OCI-LY3 (cell line): Measurements from ENCODE around the gene CCDC159.
"Not testable (repeated sequence)": the region's sequence is repeated elsewhere in the genome, so short reads cannot be mapped to it uniquely, and the experiment has no call there.

ENCODE experiments used
- H2AFZ ChIP-seq: fragments of 200-600, 300-600 bp; shearing (Covaris generic); 2 replicates; pipeline ENCODE4 v1.6.0; 2014; ENCODE audit warnings: antibody characterized with exemption, low read depth, low read length
- H3K27ac ChIP-seq: fragments of 200-600, 300-600 bp; sonication (generic); 2 replicates; pipeline ENCODE4 v1.5.1; 2014; ENCODE audit warnings: mild to moderate bottlenecking, low read length, moderate library complexity, mixed read lengths
- H3K27me3 ChIP-seq: fragments of 200-600, 300-600 bp; sonication (generic); 2 replicates; pipeline ENCODE4 v1.6.1; 2014; ENCODE audit warnings: low read depth, low read length, mixed read lengths
- H3K36me3 ChIP-seq: fragments of 200-600, 300-600 bp; sonication (generic); replicated peaks from 2 replicates; pipeline ENCODE3; 2014; ENCODE audit warnings: low read depth, low read length, mixed read lengths
- H3K4me1 ChIP-seq: fragments of 300-600, 200-600 bp; sonication (generic); 2 replicates; pipeline ENCODE4 v1.6.1; 2014; ENCODE audit warnings: low read length, mixed read lengths
- H3K4me2 ChIP-seq: fragments of 200-600, 300-600 bp; sonication (generic); 2 replicates; pipeline ENCODE4 v1.6.1; 2014; ENCODE audit warnings: low read length, mixed read lengths
- H3K4me3 ChIP-seq: fragments of 300-600, 200-600 bp; sonication (generic); 2 replicates; pipeline ENCODE4 v1.5.1; 2014; ENCODE audit warnings: antibody characterized with exemption, mild to moderate bottlenecking, low read length, moderate library complexity
- H3K79me2 ChIP-seq: fragments of 300-600, 200-600 bp; shearing (Covaris generic); 2 replicates; pipeline ENCODE4 v1.6.1; 2014; ENCODE audit warnings: mild to moderate bottlenecking, low read length, mixed read lengths
- H3K9ac ChIP-seq: fragments of 300-600, 200-600 bp; shearing (Covaris generic); 2 replicates; pipeline ENCODE4 v1.6.0; 2014; ENCODE audit warnings: mild to moderate bottlenecking, low read length, moderate library complexity
- H3K9me3 ChIP-seq: fragments of 200-600, 300-600 bp; shearing (Covaris generic); 2 replicates; pipeline ENCODE4 v1.6.1; 2014; ENCODE audit warnings: low read length, mixed read lengths; ENCODE audit not compliant: insufficient read depth
- H4K20me1 ChIP-seq: fragments of 200-600, 300-600 bp; sonication (generic); 2 replicates; pipeline ENCODE4 v1.6.1; 2016; ENCODE audit warnings: low read length, mixed read lengths; ENCODE audit not compliant: insufficient read depth
- CTCF ChIP-seq: fragments of 200-600, 300-600 bp; sonication (generic); IDR thresholded peaks from 2 replicates; pipeline ENCODE4 v1.5.1; 2014; ENCODE audit warnings: antibody characterized with exemption, low read length, low read depth
- EZH2phosphoT487 ChIP-seq: fragments of 200-600 bp; shearing (Covaris generic); IDR thresholded peaks from 2 replicates; pipeline ENCODE4 v1.6.1; 2018; ENCODE audit warnings: antibody characterized with exemption, mixed run types, low read depth

Gene CCDC159

GRCh38 chr19:11375143-11375948 is 29.0 kb downstream of the CCDC159 start:
- Histone ChIP-seq H3K4me1 (peaks cover 28% of the 10 kb centered on the region), H3K36me3 (peaks cover 6% of the 10 kb centered on the region), H2AFZ (peak overlapping the region; percentile 51), H3K9me3 (no peaks in the 10 kb centered on the region), H4K20me1 (no peaks in the 10 kb centered on the region), H3K27ac (peak overlapping the region; percentile 70), H3K27me3 (no peaks in the 10 kb centered on the region), H3K4me3 (peak overlapping the region; percentile 86), H3K4me2 (peak overlapping the region; percentile 99), H3K79me2 (peaks cover 14% of the 10 kb centered on the region), H3K9ac (peak overlapping the region; percentile 94)
- TF ChIP-seq EZH2phosphoT487 (no peak), CTCF (no peak)

- TF ChIP-seq EZH2phosphoT487 (no peak), CTCF (no peak)
- H3K4me2 ChIP-seq, result peak overlapping the region; percentile 31
- H3K9me3 ChIP-seq, result no peaks in the 10 kb centered on the region
- H3K4me1 ChIP-seq, result peaks cover 34% of the 10 kb centered on the region
- peaks cover 15% of the 10 kb centered on the region for H3K79me2 ChIP-seq
- peaks cover 6% of the 10 kb centered on the region for H3K36me3 ChIP-seq
- H3K9ac ChIP-seq, result peak overlapping the region; percentile 3; the same call in 1 of the 2 replicates
- H4K20me1 ChIP-seq, result no peaks in the 10 kb centered on the region
- no peaks in the 10 kb centered on the region for H3K27me3 ChIP-seq
- peak overlapping the region; percentile 6; the same call in 1 of the 2 replicates for H3K4me3 ChIP-seq
- H3K27ac ChIP-seq, result 0 out of 2 replicates have a peak overlapping the region, but pooled peaks have one; percentile 4
- H2AFZ ChIP-seq, result 0 out of 2 replicates have a peak overlapping the region, but pooled peaks have one; percentile 14
These were observed 30.9 kb downstream of the CCDC159 start for GRCh38 chr19:11377237-11377636.

GRCh38 chr19:11377756-11378155 is 31.4 kb downstream of the CCDC159 start:
- H3K79me2 ChIP-seq, result peaks cover 15% of the 10 kb centered on the region
- H3K36me3 ChIP-seq, result peaks cover 6% of the 10 kb centered on the region
- no peaks in the 10 kb centered on the region for H4K20me1 ChIP-seq
- no peak overlapping the region for H3K4me3 ChIP-seq
- no peak overlapping the region for H2AFZ ChIP-seq
- no peak overlapping the region for H3K9ac ChIP-seq
- H3K4me2 ChIP-seq, result no peak overlapping the region
- no peaks in the 10 kb centered on the region for H3K9me3 ChIP-seq
- H3K4me1 ChIP-seq, result peaks cover 34% of the 10 kb centered on the region
- H3K27ac ChIP-seq, result no peak overlapping the region
- TF ChIP-seq EZH2phosphoT487 (no peak), CTCF (no peak)
- H3K27me3 ChIP-seq, result no peaks in the 10 kb centered on the region

- no peak overlapping the region for H3K4me2 ChIP-seq
- no peaks in the 10 kb centered on the region for H4K20me1 ChIP-seq
- H3K27me3 ChIP-seq, result no peaks in the 10 kb centered on the region
- peaks cover 15% of the 10 kb centered on the region for H3K79me2 ChIP-seq
- H3K36me3 ChIP-seq, result peaks cover 6% of the 10 kb centered on the region
- H3K9me3 ChIP-seq, result no peaks in the 10 kb centered on the region
- H3K4me3 ChIP-seq, result no peak overlapping the region
- no peak overlapping the region for H3K9ac ChIP-seq
- H3K4me1 ChIP-seq, result peaks cover 31% of the 10 kb centered on the region
- no peak overlapping the region for H2AFZ ChIP-seq
- TF ChIP-seq EZH2phosphoT487, result no peak
- peak; percentile 69 for TF ChIP-seq CTCF
- no peak overlapping the region for H3K27ac ChIP-seq
These were observed 32.2 kb downstream of the CCDC159 start for GRCh38 chr19:11378319-11379189.

GRCh38 chr19:11379269-11379845 is 33.0 kb downstream of the CCDC159 start:
- not testable (repeated sequence) for H3K9ac ChIP-seq, H3K27ac ChIP-seq, H3K4me2 ChIP-seq, H3K36me3 ChIP-seq, H4K20me1 ChIP-seq, H3K4me3 ChIP-seq, H3K9me3 ChIP-seq, H3K27me3 ChIP-seq, H2AFZ ChIP-seq
- Histone ChIP-seq H3K79me2 (peaks cover 15% of the 10 kb centered on the region), H3K4me1 (peaks cover 25% of the 10 kb centered on the region)
